HG02763 (cell line): ENCODE data around the gene GOLM1.
"Not testable (repeated sequence)": the region's sequence is repeated elsewhere in the genome, so short reads cannot be mapped to it uniquely, and the experiment has no call there.

ENCODE experiments used
- ATAC-seq: cut with Tn5 transposase; IDR thresholded peaks from one replicate; pipeline ENCODE4 v1.9.1; 2021; ENCODE audit warnings: mild to moderate bottlenecking, moderate library complexity; ENCODE audit not compliant: unreplicated experiment

GOLM1 gene

DNA sequence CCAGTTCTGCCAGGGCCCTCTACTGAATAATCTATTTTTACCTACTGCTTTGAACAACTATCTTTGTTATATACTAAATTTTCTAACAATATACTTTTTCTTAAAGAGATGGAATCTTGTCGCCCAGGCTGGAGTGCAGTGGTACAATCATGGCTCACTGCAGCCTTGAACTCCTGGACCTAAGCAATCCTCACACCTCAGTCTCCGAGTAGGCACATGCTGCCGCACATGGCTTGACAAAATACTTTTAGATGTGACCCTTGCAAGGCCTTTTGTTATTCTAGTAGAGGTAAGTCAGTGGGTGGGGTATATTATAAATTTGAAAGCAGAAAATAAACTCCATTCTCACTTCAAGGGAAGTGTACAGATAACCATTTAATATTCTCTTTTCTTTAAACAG, 7.9 kb downstream of the GOLM1 start:
- no peak for ATAC-seq

DNA sequence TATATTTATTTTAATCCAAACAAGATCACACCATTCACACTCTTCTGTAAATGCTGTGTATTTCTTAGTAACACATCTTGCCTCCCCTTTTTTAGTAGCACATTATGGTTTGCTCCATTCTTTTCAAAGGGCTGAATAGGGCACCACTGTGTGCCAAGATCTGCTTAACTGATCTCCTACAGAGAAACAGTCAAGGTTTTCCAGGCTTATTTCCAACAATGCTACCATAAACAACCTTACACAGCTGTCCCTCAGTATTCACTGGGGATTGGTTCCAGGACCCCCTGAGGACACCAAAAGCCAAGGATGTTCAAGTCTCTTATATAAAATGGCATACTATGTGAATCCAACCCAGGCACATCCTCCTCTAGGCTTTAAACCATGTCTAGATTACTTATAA, 16.5 kb downstream of the GOLM1 start:
- ATAC-seq = no peak

DNA sequence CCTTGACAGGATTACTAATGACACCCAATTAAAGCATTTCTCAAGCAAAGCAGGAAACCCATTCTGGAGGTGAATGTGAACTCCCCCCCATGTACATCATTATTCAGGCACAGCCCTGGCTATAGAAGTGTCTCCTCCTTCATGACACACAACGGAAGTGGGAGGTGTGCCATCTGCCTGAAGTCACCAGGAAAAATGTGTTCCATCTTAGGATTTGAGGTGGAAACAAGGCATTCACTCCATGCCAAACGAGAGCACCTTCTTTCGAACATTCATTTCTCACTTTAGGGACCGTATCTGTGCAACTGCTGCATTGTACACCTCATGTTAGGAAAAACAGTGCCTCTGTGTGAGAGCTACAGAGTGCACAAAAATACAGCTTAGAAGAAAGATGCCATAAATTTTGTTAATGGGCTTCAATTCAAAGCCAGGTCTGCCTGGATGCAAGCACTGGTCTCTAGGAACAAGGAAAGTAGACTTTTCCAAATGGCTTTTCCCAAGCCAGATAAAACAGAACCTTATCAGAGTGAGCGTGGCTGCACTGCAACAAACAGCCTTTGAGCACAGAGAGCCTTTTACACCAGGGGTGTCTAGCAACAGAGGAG, 19.4 kb downstream of the GOLM1 start:
- no peak for ATAC-seq

DNA sequence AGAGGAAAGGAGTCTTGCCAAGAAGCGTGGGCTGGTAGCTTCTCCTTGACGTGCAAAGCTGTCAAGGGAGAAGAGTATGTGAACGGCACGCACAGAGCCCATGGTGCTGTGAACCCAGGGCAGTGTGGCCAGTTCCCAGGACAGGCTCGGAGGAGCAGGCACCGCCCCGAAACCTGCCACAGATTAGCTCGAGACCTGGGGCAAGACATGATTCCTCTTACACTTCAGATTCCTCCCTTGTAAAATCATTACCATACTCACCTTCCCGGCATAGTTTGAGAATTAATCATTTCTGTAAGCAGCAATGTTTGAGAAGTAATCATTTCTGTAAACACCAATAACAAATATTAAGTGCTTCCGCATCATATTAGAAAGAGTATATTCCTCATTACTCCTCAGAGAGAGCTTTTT, 19.9 kb downstream of the GOLM1 start:
- no peak for ATAC-seq

DNA sequence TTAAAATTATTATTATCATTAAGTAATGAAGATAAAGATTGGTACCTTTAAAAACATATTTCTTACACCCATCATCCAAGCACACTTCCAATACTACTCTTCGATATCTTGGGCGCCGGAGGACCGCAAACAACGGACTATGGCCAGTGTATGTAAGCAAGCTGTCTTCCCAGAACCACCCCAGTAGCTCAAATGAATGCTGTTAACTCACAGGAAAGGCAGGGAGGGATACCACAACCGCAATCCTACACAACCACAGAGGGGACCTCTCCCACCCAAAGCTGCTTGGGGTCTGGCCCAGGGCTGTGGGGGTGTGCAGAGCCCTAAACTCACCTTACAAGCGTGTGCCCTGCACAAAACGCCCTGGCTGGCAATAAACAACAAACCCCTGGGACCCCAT, 20.6 kb downstream of the GOLM1 start:
- no peak for ATAC-seq

DNA sequence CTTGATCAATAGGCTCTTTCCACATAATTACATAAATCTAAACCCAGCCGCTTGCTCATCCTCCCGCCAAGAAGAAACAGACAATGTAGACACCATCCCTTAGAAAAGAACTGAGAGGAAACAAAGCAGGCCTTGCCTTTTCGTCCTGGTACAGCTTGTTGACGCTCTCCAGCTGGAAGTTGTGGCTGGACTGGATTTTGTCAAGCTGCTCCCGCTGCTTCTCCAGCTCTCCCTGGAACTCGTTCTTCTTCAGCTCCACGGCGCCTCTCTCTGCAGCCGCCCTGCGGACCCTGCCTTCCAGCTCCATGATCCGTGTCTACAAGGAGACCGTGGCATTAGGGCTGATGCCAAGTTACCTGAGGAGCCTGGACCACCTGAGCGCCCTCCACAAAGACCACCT, 22.1 kb downstream of the GOLM1 start:
- no peak for ATAC-seq

DNA sequence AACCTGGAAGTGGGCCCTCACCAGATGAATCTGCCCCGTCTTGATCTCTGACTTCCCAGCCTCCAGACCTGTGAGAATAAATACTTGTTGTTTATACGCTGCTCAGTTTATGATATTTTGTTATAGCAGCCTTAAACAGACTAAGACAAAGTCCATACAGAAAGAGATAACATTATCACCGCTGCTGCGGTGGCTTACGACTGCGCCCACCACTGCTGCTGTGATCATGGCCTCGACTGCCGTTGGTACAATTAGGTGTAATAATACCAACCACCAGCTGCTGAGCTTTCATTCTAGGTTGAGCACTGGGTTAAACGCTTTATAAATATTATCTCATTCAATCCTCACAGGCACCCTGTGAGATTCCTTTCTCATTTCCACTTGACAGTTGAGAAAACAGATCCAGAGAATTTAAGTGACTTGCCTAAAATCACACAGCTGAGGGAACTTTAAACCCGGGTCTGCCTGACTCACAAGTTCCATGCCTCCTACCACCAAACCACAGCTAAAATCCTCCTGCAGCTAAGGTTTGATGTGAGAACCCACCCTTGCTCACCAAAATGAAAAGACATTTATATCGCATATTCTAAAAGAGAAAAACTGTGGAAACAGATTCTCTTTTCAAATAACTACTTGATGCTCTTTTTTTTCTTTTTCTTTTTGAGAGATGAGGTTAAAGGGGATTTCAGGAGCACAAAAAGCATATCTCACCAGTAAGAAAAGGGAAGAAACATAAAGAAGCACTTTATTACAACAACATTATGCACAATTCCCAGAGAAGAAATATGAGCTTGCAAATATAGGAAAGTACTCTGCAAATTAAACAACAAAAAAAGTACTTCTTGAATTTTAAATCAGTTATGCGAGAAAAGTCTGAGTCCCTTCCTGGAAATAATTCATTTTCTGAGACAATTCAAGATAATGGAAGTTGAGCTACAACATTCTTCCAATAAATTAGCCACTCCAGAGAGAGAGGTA, 23.9 kb downstream of the GOLM1 start:
- no peak for ATAC-seq

DNA sequence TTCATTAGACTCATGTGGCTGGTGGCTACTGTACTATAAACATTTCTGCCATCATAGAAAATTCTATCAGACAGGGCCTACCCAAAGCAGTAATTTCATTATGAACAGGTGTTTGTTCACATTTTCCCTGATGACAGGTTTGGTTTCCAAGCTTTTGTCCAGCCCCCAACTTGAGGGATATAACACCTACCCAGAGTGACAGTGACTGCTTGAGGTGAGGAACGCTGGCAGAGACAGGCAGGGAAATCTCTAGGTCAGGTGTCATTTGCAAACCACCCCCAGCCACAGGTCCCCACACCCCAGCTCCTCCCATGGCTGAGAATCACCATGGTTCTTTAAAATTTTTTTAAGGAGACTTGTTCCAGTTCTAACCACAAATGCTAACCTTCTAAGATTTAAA, 25.5 kb downstream of the GOLM1 start:
- ATAC-seq = no peak

DNA sequence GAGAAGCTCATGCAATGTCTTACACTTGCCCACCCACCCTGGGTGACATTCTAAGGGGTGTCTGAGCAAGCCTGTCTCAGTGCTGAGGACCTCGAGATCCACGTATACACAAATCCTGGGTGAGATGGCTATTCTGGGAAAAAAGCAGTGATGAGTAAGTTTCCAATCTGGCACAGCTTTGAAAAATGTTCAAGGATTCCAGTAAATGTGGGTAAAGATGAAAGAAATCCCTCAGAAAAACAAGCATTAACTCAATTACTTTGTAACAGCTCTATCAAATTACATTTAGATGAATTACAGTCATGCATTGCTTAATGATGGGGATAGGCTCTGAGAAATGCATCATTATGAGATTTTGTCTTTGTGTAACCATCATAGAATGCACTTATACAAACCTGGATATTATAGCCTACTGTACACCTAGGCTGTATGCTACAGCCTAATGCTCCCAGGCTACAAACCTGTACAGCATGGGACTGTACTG, 26.9 kb downstream of the GOLM1 start:
- ATAC-seq = no peak

DNA sequence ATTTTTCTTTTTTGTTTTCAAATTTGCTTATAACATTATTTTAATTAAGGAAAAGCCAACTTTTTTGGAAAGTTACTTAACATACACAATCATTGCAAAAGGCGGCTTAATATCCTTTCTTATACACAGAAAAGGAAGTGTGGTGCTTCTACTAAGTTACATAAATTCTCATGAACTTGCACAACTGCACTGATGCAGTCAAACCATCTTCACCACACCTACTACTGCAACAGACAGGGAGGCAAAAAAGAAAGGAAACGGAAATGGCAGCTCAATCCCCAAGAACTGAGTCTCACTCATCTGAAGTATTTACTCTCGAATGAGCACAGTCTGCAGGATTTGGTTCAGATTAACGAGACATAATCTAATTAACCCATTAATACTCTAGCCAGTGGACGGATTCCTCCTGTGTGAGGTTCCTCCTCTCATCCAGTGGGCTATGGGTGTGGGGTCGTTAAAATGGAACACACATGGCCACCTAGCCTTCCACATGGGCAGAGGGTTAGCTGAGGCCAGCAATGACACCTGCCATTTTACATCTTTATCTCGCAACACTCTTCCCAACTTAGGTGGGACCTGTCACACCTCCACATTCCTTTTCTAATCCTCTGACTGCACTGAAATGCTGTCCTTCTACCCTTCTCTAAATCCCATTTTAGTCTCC, 30.0 kb downstream of the GOLM1 start:
- ATAC-seq = no peak

DNA sequence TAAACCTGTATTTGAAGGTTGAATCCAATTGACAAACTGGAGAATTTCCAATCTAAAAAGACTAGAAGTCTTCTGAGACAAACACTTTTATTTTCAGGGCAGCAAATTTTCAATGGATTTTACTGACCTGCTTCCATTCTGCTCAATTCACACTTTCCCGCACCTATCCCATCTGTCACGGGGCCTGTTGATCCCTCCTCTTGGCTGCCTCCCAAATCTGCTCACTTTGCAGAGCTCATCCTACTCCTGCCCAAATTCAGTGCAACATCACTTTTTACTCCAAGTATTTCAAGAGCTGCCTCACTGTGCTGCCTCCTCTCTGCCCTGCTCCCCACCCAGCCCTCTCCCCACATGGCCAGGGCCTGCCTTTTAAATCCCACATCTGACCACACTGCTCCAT, 35.1 kb downstream of the GOLM1 start:
- ATAC-seq = no peak

DNA sequence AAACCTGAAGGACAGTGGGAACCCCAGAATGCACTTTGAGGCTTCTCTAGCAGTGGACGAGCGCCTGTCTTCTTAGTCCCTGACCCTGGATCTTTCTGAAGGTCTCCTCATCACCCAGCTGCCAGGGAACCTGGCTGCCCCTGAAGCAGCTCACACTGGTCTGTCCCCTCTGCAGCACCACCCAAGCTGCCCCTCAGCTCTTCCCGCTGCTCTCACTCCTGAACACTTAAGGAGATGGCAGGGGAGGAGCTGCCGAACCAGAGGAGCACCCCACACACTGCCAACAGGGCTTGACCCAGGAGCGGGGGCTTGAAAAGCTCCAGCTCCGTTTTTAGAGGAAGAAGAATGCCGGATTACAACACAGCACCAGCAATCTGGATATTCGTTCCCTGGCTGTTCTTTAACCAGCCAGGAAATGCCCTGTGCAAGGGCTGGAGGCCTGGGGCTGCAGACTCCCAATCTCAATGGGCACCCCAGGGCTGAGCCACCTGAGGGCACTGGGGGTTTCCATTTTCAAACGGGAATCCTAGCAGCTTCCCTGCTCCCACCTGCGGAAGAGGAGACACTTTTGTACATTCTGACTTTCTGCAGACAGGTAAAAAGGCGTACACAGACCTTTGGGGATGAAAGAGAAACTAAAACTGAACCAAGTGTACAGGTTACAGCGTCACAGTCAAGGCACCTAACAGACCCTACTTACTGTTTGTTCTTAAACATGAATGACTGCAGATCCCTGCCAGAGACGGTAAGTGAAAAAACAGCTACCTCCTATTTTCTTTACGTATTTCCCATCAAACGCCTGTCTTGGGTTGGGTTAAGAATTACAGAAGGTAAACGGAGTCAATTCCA, 36.3 kb downstream of the GOLM1 start:
- ATAC-seq = no peak

DNA sequence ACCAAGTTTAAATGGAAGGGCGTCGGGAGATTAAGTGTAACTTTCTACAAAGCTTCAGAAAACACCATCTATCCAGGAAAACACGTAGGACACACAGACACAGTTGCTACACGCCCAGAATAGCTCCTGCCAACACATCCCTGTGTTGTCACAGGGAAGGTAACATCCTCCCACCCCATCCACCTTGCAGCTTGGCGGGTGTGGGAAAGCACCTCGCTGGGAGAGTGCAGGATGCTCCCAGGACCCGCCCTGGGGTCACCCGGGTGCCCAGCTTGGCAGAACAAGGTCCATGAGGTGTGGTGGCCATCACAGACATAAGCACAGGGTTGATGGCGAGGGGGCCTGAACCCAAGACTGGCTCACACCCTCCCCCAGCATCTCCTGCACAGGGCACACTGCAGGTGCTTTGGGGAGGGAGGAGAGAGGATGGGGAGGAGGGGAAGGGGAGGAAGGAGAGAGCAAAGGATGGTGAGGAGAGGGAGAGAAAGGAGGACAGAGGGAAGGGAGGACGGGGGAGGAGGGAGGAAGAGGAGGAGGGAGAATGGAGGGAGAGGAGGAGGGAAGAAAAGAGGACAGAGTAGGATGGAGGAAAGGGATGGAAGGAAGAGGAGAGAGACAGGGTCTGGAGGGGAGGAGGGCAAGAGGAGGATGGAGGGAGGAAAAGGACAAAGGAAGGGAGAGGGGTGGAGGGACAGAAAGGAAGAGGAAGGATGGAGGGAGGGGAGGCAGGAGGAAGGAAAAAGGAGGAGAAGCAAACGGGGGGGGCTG, 37.2 kb downstream of the GOLM1 start:
- no peak for ATAC-seq

DNA sequence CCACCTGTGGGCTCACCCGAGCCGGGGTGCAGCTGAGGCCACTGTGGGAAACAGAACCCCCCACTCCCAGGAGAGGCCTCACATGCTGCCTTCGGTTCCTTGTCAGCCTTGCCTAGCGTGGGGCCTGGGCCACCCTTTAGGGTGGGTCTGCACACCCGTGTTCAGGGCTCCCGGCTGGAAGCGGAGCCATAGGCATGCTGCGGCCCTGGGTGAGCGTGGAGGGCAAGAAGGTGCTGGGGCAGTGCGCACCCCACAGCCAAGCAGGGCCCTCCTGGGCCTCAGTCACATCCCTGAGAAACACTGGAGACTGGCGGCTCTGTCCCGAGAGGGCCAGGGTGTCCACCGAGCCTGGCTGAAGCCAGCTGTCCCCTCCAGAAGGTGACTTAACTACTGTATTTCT, 41.9 kb downstream of the GOLM1 start:
- ATAC-seq = no peak

DNA sequence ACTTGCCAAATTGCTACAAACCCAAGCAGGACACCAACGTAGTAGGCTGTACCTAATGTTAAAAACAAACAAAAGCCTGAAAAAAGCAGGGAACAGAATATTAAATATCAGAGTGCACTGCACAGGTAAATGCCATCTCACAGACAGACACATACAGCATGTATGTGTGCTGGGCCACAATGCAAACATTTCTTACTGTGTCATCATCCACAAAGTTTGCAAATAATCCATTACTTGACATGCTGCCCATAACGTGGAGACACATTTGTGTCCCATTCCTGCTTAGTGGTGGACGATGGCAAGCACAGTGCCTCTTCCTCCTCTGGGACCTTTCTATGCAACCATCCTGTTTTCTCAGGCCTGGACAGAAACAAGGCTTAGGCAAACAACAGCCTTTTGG, 44.7 kb downstream of the GOLM1 start:
- ATAC-seq = no peak

DNA sequence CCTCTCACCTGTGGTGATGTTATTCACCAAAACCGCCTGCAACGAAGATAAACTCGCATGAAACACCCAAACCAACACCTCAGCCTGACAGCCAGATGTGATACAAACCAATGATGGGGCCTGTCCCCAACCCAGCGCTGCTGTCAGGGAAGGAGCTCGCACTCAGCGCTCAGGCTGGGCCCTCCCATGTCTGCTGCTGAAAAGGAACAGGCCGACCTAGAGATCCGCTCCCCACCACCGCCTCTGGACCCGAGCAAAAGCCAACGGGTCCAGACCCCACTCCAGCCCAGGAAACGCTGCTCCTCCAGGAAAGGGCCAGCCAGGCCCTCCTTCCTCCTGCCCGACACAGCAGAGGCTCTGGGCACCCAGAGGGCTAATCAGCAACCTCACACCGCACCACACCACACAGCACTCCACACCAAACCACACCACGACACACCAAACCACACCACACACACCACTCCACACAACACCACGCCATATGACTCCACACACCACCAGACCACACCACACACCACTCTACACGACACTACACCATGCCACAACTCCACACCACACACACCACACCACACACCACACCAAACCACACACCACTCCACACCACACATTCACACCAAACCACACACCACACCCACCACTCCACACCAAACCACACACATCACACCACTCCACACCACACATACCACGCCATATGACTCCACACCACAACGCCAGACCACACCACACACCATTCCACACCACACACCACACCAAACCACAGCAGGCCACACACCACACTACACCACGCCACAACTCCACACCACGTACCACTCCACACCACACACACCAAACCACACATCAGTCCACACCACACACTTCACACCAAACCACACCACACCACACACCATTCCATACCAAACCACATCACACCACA, 46.5 kb downstream of the GOLM1 start:
- no peak for ATAC-seq

DNA sequence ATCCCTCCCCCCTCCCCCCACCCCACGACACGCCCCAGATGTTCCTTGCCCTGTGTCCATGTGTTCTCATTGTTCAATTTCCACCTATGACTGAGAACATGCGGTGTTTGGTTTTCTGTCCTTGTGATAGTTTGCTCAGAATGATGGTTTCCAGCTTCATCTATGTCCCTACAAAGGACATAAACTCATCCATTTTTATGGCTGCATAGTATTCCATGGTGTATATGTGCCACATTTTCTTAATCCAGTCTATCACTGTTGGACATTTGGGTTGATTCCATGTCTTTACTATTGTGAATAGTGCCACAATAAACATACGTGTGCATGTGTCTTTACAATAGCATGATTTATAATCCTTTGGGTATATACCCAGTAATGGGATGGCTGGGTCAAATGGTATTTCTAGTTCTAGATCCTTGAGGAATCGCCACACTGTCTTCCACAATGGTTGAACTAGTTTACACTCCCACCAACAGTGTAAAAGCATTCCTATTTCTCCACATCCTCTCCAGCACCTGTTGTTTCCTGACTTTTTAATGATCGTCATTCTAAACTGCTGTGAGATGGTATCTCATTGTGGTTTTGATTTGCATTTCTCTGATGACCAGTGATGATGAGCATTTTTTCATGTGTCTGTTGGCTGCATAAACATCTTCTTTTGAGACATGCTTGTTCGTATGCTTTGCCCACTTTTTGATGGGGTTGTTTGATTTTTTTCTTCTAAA, 51.2 kb downstream of the GOLM1 start:
- ATAC-seq = not testable (repeated sequence)

DNA sequence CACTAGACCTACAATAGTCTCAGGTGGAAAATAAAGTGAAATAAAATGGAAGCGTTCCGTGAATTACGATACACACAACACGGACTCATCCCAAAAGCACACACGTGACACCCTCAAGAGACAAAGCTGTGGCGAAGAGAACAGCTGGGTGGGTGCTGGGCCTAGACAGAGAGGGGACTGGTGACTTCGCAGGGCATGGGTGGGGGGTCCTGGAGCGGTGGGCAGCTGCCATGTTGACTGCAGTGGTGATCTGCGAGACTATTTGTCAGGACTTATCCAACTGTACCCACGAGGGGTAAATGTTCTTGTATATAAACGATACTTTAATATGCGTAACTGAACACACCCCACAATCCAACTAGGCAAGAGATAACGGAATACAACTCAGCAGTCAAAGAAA, 52.0 kb downstream of the GOLM1 start:
- ATAC-seq = no peak
